Astrocyte (in vitro differentiated cells and primary cell): ENCODE data around the gene RAET1E. TPM values are rescaled to one million over a fixed set of nuclear protein-coding genes. Genes with fewer than 3 reads are reported as not detected.

Experiments used
- DNase-seq: peaks from one replicate; pipeline ENCODE4 v3.0.0-alpha.2; 2010; ENCODE audit warnings: low read depth
- FAIRE-seq: peaks from 2 replicates; lab custom pipeline; 2011; peaks lifted over from hg19 to GRCh38; lab: Jason Lieb, UNC
- H2AFZ ChIP-seq: 2 replicates; pipeline ENCODE4 v1.6.0; 2012; ENCODE audit warnings: low read depth, low read length, inconsistent platforms
- H3K27ac ChIP-seq: 2 replicates; pipeline ENCODE4 v1.5.1; 2011; ENCODE audit warnings: low read depth, low read length, inconsistent platforms
- H3K27me3 ChIP-seq: 2 replicates; pipeline ENCODE4 v1.6.0; 2011; ENCODE audit warnings: low read length, inconsistent platforms; ENCODE audit not compliant: insufficient read depth
- H3K36me3 ChIP-seq: 2 replicates; pipeline ENCODE4 v1.5.1; 2011; ENCODE audit warnings: low read length, inconsistent platforms; ENCODE audit not compliant: insufficient read depth
- H3K4me1 ChIP-seq: 2 replicates; pipeline ENCODE4 v1.5.1; 2011; ENCODE audit warnings: low read length, inconsistent platforms; ENCODE audit not compliant: insufficient read depth
- H3K4me2 ChIP-seq: 2 replicates; pipeline ENCODE4 v1.6.0; 2012; ENCODE audit warnings: low read length, inconsistent platforms
- H3K4me3 ChIP-seq: 2 replicates; pipeline ENCODE4 v1.5.1; 2011; ENCODE audit warnings: low read depth, mild to moderate bottlenecking, low read length, inconsistent platforms; ENCODE audit not compliant: insufficient read depth
- H3K79me2 ChIP-seq: 2 replicates; pipeline ENCODE4 v1.6.0; 2012; ENCODE audit warnings: mild to moderate bottlenecking, low read length, inconsistent platforms; ENCODE audit not compliant: insufficient read depth
- H3K9ac ChIP-seq: 2 replicates; pipeline ENCODE4 v1.6.0; 2012; ENCODE audit warnings: mild to moderate bottlenecking, low read length, inconsistent platforms
- H3K9me3 ChIP-seq: 2 replicates; pipeline ENCODE4 v1.5.1; 2012; ENCODE audit warnings: low read depth, mild to moderate bottlenecking, low read length, inconsistent platforms; ENCODE audit not compliant: insufficient read depth
- H4K20me1 ChIP-seq: 2 replicates; pipeline ENCODE4 v1.6.0; 2012; ENCODE audit warnings: low read length, inconsistent platforms; ENCODE audit not compliant: insufficient read depth
- H3K27ac Mint-ChIP-seq: one replicate; pipeline ENCODE4 v1.8.0; 2021; ENCODE audit warnings: mild to moderate bottlenecking, mixed read lengths; ENCODE audit not compliant: unreplicated experiment
- H3K27me3 Mint-ChIP-seq: one replicate; pipeline ENCODE4 v1.8.0; 2021; ENCODE audit warnings: low read depth, mixed read lengths; ENCODE audit not compliant: unreplicated experiment
- H3K36me3 Mint-ChIP-seq: one replicate; pipeline ENCODE4 v1.8.0; 2021; ENCODE audit warnings: low read depth, mixed read lengths; ENCODE audit not compliant: unreplicated experiment
- H3K4me1 Mint-ChIP-seq: one replicate; pipeline ENCODE4 v1.8.0; 2021; ENCODE audit warnings: low read depth, mixed read lengths; ENCODE audit not compliant: unreplicated experiment
- H3K4me3 Mint-ChIP-seq: one replicate; pipeline ENCODE4 v1.8.0; 2021; ENCODE audit warnings: mild to moderate bottlenecking, moderate library complexity, mixed read lengths; ENCODE audit not compliant: unreplicated experiment
- H3K9me3 Mint-ChIP-seq: one replicate; pipeline ENCODE4 v1.8.0; 2021; ENCODE audit warnings: mild to moderate bottlenecking, mixed read lengths; ENCODE audit not compliant: unreplicated experiment
- CTCF ChIP-seq: IDR thresholded peaks from 2 replicates; pipeline ENCODE4 v1.5.1; 2011; ENCODE audit warnings: low read depth, mild to moderate bottlenecking, inconsistent platforms, low read length, moderate library complexity; ENCODE audit not compliant: insufficient read depth
- EZH2 ChIP-seq: IDR thresholded peaks from 2 replicates; pipeline ENCODE4 v1.6.1; 2012; ENCODE audit warnings: mild to moderate bottlenecking, low read length, inconsistent platforms; ENCODE audit not compliant: insufficient read depth
- total RNA-seq: library from RNA; stranded (reverse); gene quantifications from 2 replicates; pipeline ENCODE4 v1.2.1, GENCODE V29; 2021

Gene RAET1E
- total RNA-seq, 1 donor from 2014 or later = not detected

- H3K4me3 Mint-ChIP-seq = peak overlapping the region; percentile 35
- Histone ChIP-seq H4K20me1 (peaks cover 8% of the 10 kb centered on the region), H3K4me3 (peak overlapping the region; percentile 13), H3K9ac (peak overlapping the region; percentile 33), H2AFZ (no peak overlapping the region), H3K4me2 (peak overlapping the region; percentile 87), H3K4me1 (peaks cover 36% of the 10 kb centered on the region), H3K27me3 (no peaks in the 10 kb centered on the region), H3K79me2 (peaks cover 62% of the 10 kb centered on the region), H3K36me3 (no peaks in the 10 kb centered on the region), H3K27ac (peak overlapping the region; percentile 10), H3K9me3 (no peaks in the 10 kb centered on the region)
- H3K4me1 Mint-ChIP-seq = peaks cover 32% of the 10 kb centered on the region
- FAIRE-seq (no peak), DNase-seq (peak; percentile 14)
- peak overlapping the region; percentile 2 for H3K27ac Mint-ChIP-seq
- H3K36me3 Mint-ChIP-seq = no peaks in the 10 kb centered on the region
- H3K27me3 Mint-ChIP-seq = peaks cover 2% of the 10 kb centered on the region
- TF ChIP-seq EZH2 = no peak
- TF ChIP-seq CTCF = no peak
- H3K9me3 Mint-ChIP-seq = no peaks in the 10 kb centered on the region
These were observed 36.9 kb downstream of the RAET1E start for GRCh38 chr6:149860834-149861602.

GRCh38 chr6:149860513-149860833 is 37.4 kb downstream of the RAET1E start:
- peak overlapping the region; percentile 35 for H3K4me3 Mint-ChIP-seq
- H3K9me3 Mint-ChIP-seq = no peaks in the 10 kb centered on the region
- peaks cover 42% of the 10 kb centered on the region for H3K4me1 ChIP-seq
- H3K27me3 Mint-ChIP-seq = peaks cover 2% of the 10 kb centered on the region
- H3K27ac ChIP-seq = no peak overlapping the region
- no peak overlapping the region for H3K27ac Mint-ChIP-seq
- H3K27me3 ChIP-seq = no peaks in the 10 kb centered on the region
- H3K4me3 ChIP-seq = no peak overlapping the region
- H3K36me3 ChIP-seq = no peaks in the 10 kb centered on the region
- H3K4me1 Mint-ChIP-seq = peaks cover 36% of the 10 kb centered on the region
- TF ChIP-seq EZH2 (no peak), CTCF (no peak)
- FAIRE-seq (no peak), DNase-seq (no peak)
- no peak overlapping the region for H2AFZ ChIP-seq
- peak overlapping the region; percentile 87 for H3K4me2 ChIP-seq
- peaks cover 8% of the 10 kb centered on the region for H4K20me1 ChIP-seq
- no peaks in the 10 kb centered on the region for H3K36me3 Mint-ChIP-seq
- H3K9me3 ChIP-seq = no peaks in the 10 kb centered on the region
- peaks cover 62% of the 10 kb centered on the region for H3K79me2 ChIP-seq
- H3K9ac ChIP-seq = no peak overlapping the region

DNA sequence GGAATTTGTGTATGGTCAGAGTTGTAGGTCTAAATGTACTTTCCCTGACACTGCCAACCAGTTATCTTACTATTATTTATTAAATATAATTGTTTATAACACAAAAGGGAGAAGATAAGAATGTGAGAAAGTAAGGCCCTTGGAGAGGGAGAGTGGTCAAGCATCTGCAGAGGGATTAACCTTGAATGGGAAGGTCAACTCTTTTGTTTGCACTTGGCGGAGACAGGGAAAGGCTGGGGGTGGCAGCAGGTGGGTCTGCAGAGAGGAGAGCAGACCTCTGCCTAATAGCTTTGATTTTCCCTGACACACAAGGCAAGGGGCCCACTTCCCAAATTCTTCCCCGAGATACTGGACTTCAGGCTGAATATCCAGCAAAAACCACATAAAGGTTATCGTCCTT is 38.0 kb downstream of the RAET1E start:
- no peak overlapping the region for H3K9ac ChIP-seq
- peaks cover 42% of the 10 kb centered on the region for H3K4me1 ChIP-seq
- DNase-seq (no peak), FAIRE-seq (no peak)
- H4K20me1 ChIP-seq = peaks cover 8% of the 10 kb centered on the region
- H3K36me3 ChIP-seq = no peaks in the 10 kb centered on the region
- peak overlapping the region; percentile 42 for H3K27ac ChIP-seq
- H3K4me2 ChIP-seq = no peak overlapping the region
- no peak overlapping the region for H3K4me3 ChIP-seq
- TF ChIP-seq EZH2 (no peak), CTCF (no peak)
- no peak overlapping the region for H3K4me3 Mint-ChIP-seq
- no peaks in the 10 kb centered on the region for H3K36me3 Mint-ChIP-seq
- peaks cover 62% of the 10 kb centered on the region for H3K79me2 ChIP-seq
- H3K27me3 Mint-ChIP-seq = peaks cover 2% of the 10 kb centered on the region
- no peaks in the 10 kb centered on the region for H3K27me3 ChIP-seq
- H3K27ac Mint-ChIP-seq = no peak overlapping the region
- H3K4me1 Mint-ChIP-seq = peaks cover 42% of the 10 kb centered on the region
- H2AFZ ChIP-seq = no peak overlapping the region
- no peaks in the 10 kb centered on the region for H3K9me3 ChIP-seq
- no peaks in the 10 kb centered on the region for H3K9me3 Mint-ChIP-seq
